Measurements from ENCODE around the gene VMP1.
"Not testable (repeated sequence)": the region's sequence is repeated elsewhere in the genome, so short reads cannot be mapped to it uniquely, and the experiment has no call there.

The VMP1 gene

GRCh38 chr17:59783221-59784047 lies 76.0 kb downstream of the VMP1 start:
- DNase-seq = no peak

GRCh38 chr17:59785091-59785799 lies 77.8 kb downstream of the VMP1 start:
- no peak for DNase-seq

- no peak for DNase-seq
These were observed 78.7 kb downstream of the VMP1 start for GRCh38 chr17:59786213-59786535.

GRCh38 chr17:59786536-59787319 lies 79.3 kb downstream of the VMP1 start:
- no peak for DNase-seq

- DNase-seq = not testable (repeated sequence)
These were observed 82.4 kb downstream of the VMP1 start for GRCh38 chr17:59789849-59790248.

GRCh38 chr17:59790418-59790817 lies 83.0 kb downstream of the VMP1 start:
- not testable (repeated sequence) for DNase-seq

- DNase-seq = no peak
These were observed 83.5 kb downstream of the VMP1 start for GRCh38 chr17:59790910-59791309.

GRCh38 chr17:59791603-59792457 lies 84.4 kb downstream of the VMP1 start:
- no peak for DNase-seq

GRCh38 chr17:59792458-59792823 lies 85.0 kb downstream of the VMP1 start:
- DNase-seq = not testable (repeated sequence)

GRCh38 chr17:59793205-59793604 lies 85.8 kb downstream of the VMP1 start:
- no peak for DNase-seq

GRCh38 chr17:59796138-59796537 lies 88.7 kb downstream of the VMP1 start:
- DNase-seq = no peak

- no peak for DNase-seq
These were observed 89.3 kb downstream of the VMP1 start for GRCh38 chr17:59796785-59797205.

GRCh38 chr17:59798111-59798510 lies 90.7 kb downstream of the VMP1 start:
- DNase-seq = no peak

GRCh38 chr17:59800530-59800942 lies 93.1 kb downstream of the VMP1 start:
- DNase-seq = no peak

GRCh38 chr17:59802160-59802559 lies 94.7 kb downstream of the VMP1 start:
- DNase-seq = no peak

GRCh38 chr17:59804901-59805465 lies 97.5 kb downstream of the VMP1 start:
- DNase-seq = no peak

GRCh38 chr17:59806322-59806721 lies 98.9 kb downstream of the VMP1 start:
- not testable (repeated sequence) for DNase-seq

GRCh38 chr17:59807892-59808509 lies 100.5 kb downstream of the VMP1 start:
- no peak for DNase-seq

GRCh38 chr17:59810894-59811153 lies 103.4 kb downstream of the VMP1 start:
- no peak for DNase-seq

- no peak for DNase-seq
These were observed 103.8 kb downstream of the VMP1 start for GRCh38 chr17:59811209-59811608.

GRCh38 chr17:59812139-59812538 lies 104.7 kb downstream of the VMP1 start:
- no peak for DNase-seq

- no peak for DNase-seq
These were observed 106.8 kb downstream of the VMP1 start for GRCh38 chr17:59814276-59814675.

All from COR-L47 (cell line).